CD4-positive, alpha-beta T cell (primary cell): ENCODE data around the gene MRPL43. TPM values are rescaled to one million over a fixed set of nuclear protein-coding genes. Genes with fewer than 3 reads are reported as not detected.

ENCODE experiments used
- ATAC-seq: fragments of 200-7000 bp; cut with Tn5 transposase; one replicate; pipeline ENCODE4 v1.10.0; 2022; ENCODE audit warnings: mild to moderate bottlenecking; ENCODE audit not compliant: poor library complexity
- CTCF ChIA-PET: fragments of 350-600 bp; sonication (Branson Sonifier 250); formaldehyde crosslinking; loops from one replicate; lab custom pipeline; 2021; ENCODE audit warnings: antibody characterized with exemption, inconsistent platforms; lab: Charles Lee
- POLR2A ChIA-PET: fragments of 350-600 bp; sonication (Branson Sonifier 250); formaldehyde crosslinking; loops from one replicate; lab custom pipeline; 2021; ENCODE audit warnings: antibody characterized with exemption, inconsistent platforms; lab: Charles Lee
- DNase-seq, 14 experiments: peaks; one replicate each; pipeline ENCODE4 v3.0.0-alpha.2; 2013 to 2020; ENCODE audit warnings: mixed read lengths in 2 of 14
- H3K27ac ChIP-seq, 2 donors: one replicate each; pipeline versions ENCODE4 v1.5.1 to v1.7.0; 2013; ENCODE audit warnings: low read length in 2 of 2, low read depth in 1 of 2, mild to moderate bottlenecking in 1 of 2
- H3K27me3 ChIP-seq, 2 experiments: 1 replicate in 1 of 2; 2 replicates in 1 of 2; pipeline versions ENCODE4 v1.6.1 to v1.7.0; 2013; ENCODE audit warnings: low read length in 2 of 2, control low read depth in 1 of 2, mild to moderate bottlenecking in 1 of 2, moderate library complexity in 1 of 2; ENCODE audit not compliant: insufficient read depth in 2 of 2, control insufficient read depth in 1 of 2
- H3K36me3 ChIP-seq: one replicate; pipeline ENCODE4 v1.6.1; 2013; ENCODE audit warnings: low read length, control low read depth; ENCODE audit not compliant: insufficient read depth
- H3K4me1 ChIP-seq: one replicate; pipeline ENCODE4 v1.6.1; 2013; ENCODE audit warnings: low read length, control low read depth; ENCODE audit not compliant: insufficient read depth
- H3K4me3 ChIP-seq: one replicate; pipeline ENCODE4 v1.5.1; 2013; ENCODE audit warnings: mild to moderate bottlenecking, low read length, moderate library complexity
- H3K9me3 ChIP-seq, 2 experiments: 1 replicate in 1 of 2; 2 replicates in 1 of 2; pipeline versions ENCODE4 v1.6.1 to v1.7.0; 2013; ENCODE audit warnings: low read length in 2 of 2, mild to moderate bottlenecking in 2 of 2, control low read depth in 1 of 2, moderate library complexity in 1 of 2; ENCODE audit not compliant: control insufficient read depth in 1 of 2, insufficient read depth in 1 of 2
- H3K27ac Mint-ChIP-seq: one replicate; pipeline ENCODE4 v1.8.0; 2020; ENCODE audit warnings: mixed read lengths
- H3K27me3 Mint-ChIP-seq: one replicate; pipeline ENCODE4 v1.8.0; 2021; ENCODE audit warnings: mixed read lengths
- H3K36me3 Mint-ChIP-seq: one replicate; pipeline ENCODE4 v1.8.0; 2021; ENCODE audit warnings: low read depth, mixed read lengths
- H3K4me1 Mint-ChIP-seq: one replicate; pipeline ENCODE4 v1.8.0; 2021; ENCODE audit warnings: low read depth, mixed read lengths
- H3K4me3 Mint-ChIP-seq: one replicate; pipeline ENCODE4 v1.8.0; 2020; ENCODE audit warnings: mild to moderate bottlenecking, mixed read lengths
- H3K9me3 Mint-ChIP-seq: one replicate; pipeline ENCODE4 v1.8.0; 2020; ENCODE audit warnings: mixed read lengths
- CTCF ChIP-seq: fragments of 200-600 bp; IDR thresholded peaks from one replicate; pipeline ENCODE4 v1.8.0; 2022; ENCODE audit warnings: antibody characterized with exemption, mild to moderate bottlenecking
- intact Hi-C, 2 experiments: fragments of 100-400 bp; cut with DNase I in 1 of 2; cut with micrococcal nuclease in 1 of 2; formaldehyde crosslinking; loops; one replicate each; pipeline versions ENCODE4 v1.15.1 to v1.9.0; 2023 to 2025; cut with DNase I, micrococcal nuclease
- total RNA-seq, 174 experiments: library from RNA in 2 of 174; stranded (reverse) in 2 of 174; gene quantifications; one replicate each; pipeline ENCODE4 v1.2.3 and lab custom pipeline; 2021 to 2026

The MRPL43 gene
- total RNA-seq, 2 experiments from 2014 or later, result 28.5 to 31.0 TPM

- H3K36me3 ChIP-seq, result peaks cover 34% of the 10 kb centered on the region
- no peak overlapping the region for H3K27ac ChIP-seq
- no peaks in the 10 kb centered on the region for H3K4me1 ChIP-seq
- DNase-seq (no peak), ATAC-seq (no peak)
- Mint-ChIP-seq H3K9me3 (no peaks in the 10 kb centered on the region), H3K27me3 (no peaks in the 10 kb centered on the region), H3K4me3 (no peak overlapping the region), H3K27ac (no peak overlapping the region), H3K36me3 (peaks cover 57% of the 10 kb centered on the region), H3K4me1 (no peaks in the 10 kb centered on the region)
- no peaks in the 10 kb centered on the region for H3K9me3 ChIP-seq
- intact Hi-C loops, result no loop called here
- ChIA-PET CTCF (no interaction called here), POLR2A (no interaction called here)
- TF ChIP-seq CTCF, result no peak
- H3K27me3 ChIP-seq, result no peaks in the 10 kb centered on the region
- no peak overlapping the region for H3K4me3 ChIP-seq
These were observed 7.5 kb downstream of the MRPL43 start for GRCh38 chr10:100979791-100980272.

GRCh38 chr10:100978901-100979195, 8.4 kb downstream of the MRPL43 start:
- H3K4me1 Mint-ChIP-seq, result no peaks in the 10 kb centered on the region
- Histone ChIP-seq H3K36me3 (peaks cover 28% of the 10 kb centered on the region), H3K9me3 (no peaks in the 10 kb centered on the region), H3K4me3 (no peak overlapping the region), H3K27me3 (no peaks in the 10 kb centered on the region), H3K27ac (no peak overlapping the region), H3K4me1 (no peaks in the 10 kb centered on the region)
- ChIA-PET POLR2A (no interaction called here), CTCF (no interaction called here)
- no peak for TF ChIP-seq CTCF
- no peaks in the 10 kb centered on the region for H3K9me3 Mint-ChIP-seq
- no peak overlapping the region for H3K4me3 Mint-ChIP-seq
- intact Hi-C loops, result no loop called here
- ATAC-seq (no peak), DNase-seq (no peak)
- no peak overlapping the region for H3K27ac Mint-ChIP-seq
- H3K27me3 Mint-ChIP-seq, result no peaks in the 10 kb centered on the region
- peaks cover 48% of the 10 kb centered on the region for H3K36me3 Mint-ChIP-seq

GRCh38 chr10:100978121-100978900, 9.0 kb downstream of the MRPL43 start:
- no peak overlapping the region for H3K4me3 ChIP-seq
- H3K36me3 ChIP-seq, result peaks cover 28% of the 10 kb centered on the region
- H3K9me3 ChIP-seq, result no peaks in the 10 kb centered on the region
- no peak for ATAC-seq
- CTCF ChIA-PET, result no interaction called here
- Mint-ChIP-seq H3K9me3 (no peaks in the 10 kb centered on the region), H3K36me3 (peaks cover 45% of the 10 kb centered on the region), H3K27me3 (no peaks in the 10 kb centered on the region), H3K27ac (no peak overlapping the region), H3K4me1 (no peaks in the 10 kb centered on the region), H3K4me3 (no peak overlapping the region)
- no peak overlapping the region for H3K27ac ChIP-seq
- no peak for TF ChIP-seq CTCF
- no peaks in the 10 kb centered on the region for H3K27me3 ChIP-seq
- H3K4me1 ChIP-seq, result no peaks in the 10 kb centered on the region
- POLR2A ChIA-PET, result no interaction called here
- intact Hi-C loops, result no loop called here
- DNase-seq, result no peak
